Duodenal mucosa (tissue), 2 donors: ENCODE results near the gene RHOU.
"Not testable (repeated sequence)": the region's sequence is repeated elsewhere in the genome, so short reads cannot be mapped to it uniquely, and the experiment has no call there.

ENCODE experiments used
- H3K27ac ChIP-seq: one replicate; pipeline ENCODE4 v1.7.0; 2013; ENCODE audit warnings: low read depth, low read length
- H3K27me3 ChIP-seq, 2 donors: one replicate each; pipeline ENCODE4 v1.7.0; 2013; ENCODE audit warnings: low read length in 2 of 2, control low read depth in 1 of 2; ENCODE audit not compliant: insufficient read depth in 2 of 2, control insufficient read depth in 1 of 2
- H3K36me3 ChIP-seq, 2 donors: one replicate each; pipeline ENCODE4 v1.7.0; 2013; ENCODE audit warnings: low read length in 2 of 2, control low read depth in 1 of 2; ENCODE audit not compliant: insufficient read depth in 2 of 2, control insufficient read depth in 1 of 2
- H3K4me1 ChIP-seq, 2 donors: one replicate each; pipeline ENCODE4 v1.7.0; 2013; ENCODE audit warnings: low read length in 2 of 2, control low read depth in 1 of 2; ENCODE audit not compliant: insufficient read depth in 2 of 2, control insufficient read depth in 1 of 2
- H3K4me3 ChIP-seq, 2 donors: one replicate each; pipeline ENCODE4 v1.7.0; 2013; ENCODE audit warnings: low read length in 2 of 2, low read depth in 1 of 2
- H3K9ac ChIP-seq, 2 donors: one replicate each; pipeline ENCODE4 v1.7.0; 2013; ENCODE audit warnings: low read length in 2 of 2, low read depth in 1 of 2
- H3K9me3 ChIP-seq, 2 donors: one replicate each; pipeline ENCODE4 v1.7.0; 2013; ENCODE audit warnings: low read length in 2 of 2, control low read depth in 1 of 2; ENCODE audit not compliant: control insufficient read depth in 1 of 2

The RHOU gene

DNA sequence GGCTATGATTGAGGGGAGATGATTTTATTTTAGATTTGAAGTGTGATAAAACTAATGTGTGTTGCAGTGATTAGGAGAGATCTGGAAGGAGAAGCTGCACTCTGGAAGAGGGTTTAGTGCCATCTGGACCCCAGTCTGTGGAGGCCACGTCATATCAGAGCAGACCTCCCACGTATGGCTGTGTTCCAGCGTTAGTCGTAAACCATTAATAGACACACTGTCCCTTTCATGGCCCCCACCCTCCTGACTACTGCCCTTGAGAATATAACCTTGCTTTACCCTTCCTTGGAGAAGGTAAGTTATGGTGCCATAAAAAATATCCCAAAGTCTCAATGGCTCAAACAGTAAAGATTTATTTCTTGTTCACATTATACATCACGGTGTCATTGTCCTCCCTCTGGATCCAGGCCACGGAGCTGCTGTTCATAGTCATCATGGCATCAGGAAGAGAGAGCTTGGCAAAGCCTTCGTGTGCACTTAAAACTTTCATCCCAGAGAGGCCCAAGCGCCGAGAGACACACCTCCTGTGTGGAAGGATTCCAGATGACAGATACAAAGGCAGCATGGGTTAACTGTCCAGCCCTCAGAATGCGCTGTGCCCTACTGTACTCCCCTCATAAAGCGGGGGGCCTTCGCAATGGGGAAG is 33.2 kb downstream of the RHOU start:
- Histone ChIP-seq H3K4me3 (no peak overlapping the region), H3K9me3 (no peaks in the 10 kb centered on the region), H3K27me3 (no peaks in the 10 kb centered on the region), H3K27ac (no peak overlapping the region), H3K4me1 (peaks cover 4 to 11% of the 10 kb centered on the region in 2 donors), H3K36me3 (no peaks in the 10 kb centered on the region), H3K9ac (no peak overlapping the region)

DNA sequence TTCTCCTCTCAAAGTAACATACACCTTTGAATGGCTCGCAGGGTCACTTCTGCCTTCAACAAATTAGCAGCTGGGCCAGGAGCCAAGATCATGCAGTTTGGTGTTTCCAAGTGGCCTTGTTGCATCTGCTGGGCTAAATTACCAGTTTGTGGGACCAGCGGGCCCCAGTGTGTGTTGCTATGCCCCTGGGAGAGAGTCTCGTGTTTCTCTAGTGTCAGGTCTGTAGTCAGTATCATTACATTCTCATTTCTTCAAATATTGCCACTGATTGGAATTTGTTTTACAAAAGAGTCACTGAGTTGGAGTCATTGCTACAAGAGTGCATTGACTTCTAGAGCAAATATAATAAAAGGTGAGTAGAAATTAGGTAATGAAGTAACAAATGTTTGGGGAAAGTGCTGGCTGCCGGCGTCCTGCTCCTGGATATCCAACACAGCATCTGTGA is 35.5 kb downstream of the RHOU start:
- H3K9ac ChIP-seq: no peak overlapping the region
- peaks cover under 1 to 6% of the 10 kb centered on the region in 2 donors for H3K4me1 ChIP-seq
- H3K27me3 ChIP-seq: no peaks in the 10 kb centered on the region
- H3K9me3 ChIP-seq: no peaks in the 10 kb centered on the region
- no peak overlapping the region for H3K4me3 ChIP-seq
- no peak overlapping the region for H3K27ac ChIP-seq
- no peaks in the 10 kb centered on the region for H3K36me3 ChIP-seq

DNA sequence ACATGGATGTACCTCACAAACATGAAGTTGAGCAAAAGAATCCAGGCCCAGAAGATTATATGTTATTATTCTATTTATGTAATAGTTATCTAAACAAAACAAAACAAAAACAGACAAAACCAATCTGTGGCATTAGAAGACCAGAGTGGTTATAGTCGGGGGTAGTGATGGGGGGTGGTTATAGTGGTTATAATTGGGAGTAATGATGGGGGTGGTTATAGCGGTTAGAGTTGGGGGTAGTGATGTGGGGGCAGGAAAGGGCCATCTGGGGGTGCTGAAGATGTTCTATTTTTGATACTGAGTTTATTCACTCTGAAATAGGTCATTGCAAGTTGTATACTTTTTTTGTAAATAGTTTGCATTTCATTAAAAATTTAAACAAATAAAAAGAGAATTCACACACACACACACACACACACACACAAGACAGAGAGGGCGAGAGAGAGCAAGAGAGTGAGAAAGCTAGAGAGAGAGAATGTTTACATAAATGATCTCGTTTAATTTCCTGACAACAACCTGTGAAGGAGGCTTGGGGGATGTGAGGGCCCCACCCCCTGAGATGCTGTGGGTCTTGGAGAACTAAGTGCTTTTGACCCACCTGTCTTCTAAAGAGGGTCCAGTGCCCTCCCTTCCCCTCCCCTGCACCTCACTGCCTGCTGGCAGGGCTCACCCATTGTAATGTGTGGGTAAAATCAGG is 37.4 kb downstream of the RHOU start:
- peaks cover 0 to 5% of the 10 kb centered on the region in 2 donors for H3K4me1 ChIP-seq
- no peak overlapping the region for H3K27ac ChIP-seq
- no peaks in the 10 kb centered on the region for H3K9me3 ChIP-seq
- H3K27me3 ChIP-seq: no peaks in the 10 kb centered on the region
- H3K36me3 ChIP-seq: no peaks in the 10 kb centered on the region
- no peak overlapping the region for H3K4me3 ChIP-seq
- no peak overlapping the region for H3K9ac ChIP-seq

DNA sequence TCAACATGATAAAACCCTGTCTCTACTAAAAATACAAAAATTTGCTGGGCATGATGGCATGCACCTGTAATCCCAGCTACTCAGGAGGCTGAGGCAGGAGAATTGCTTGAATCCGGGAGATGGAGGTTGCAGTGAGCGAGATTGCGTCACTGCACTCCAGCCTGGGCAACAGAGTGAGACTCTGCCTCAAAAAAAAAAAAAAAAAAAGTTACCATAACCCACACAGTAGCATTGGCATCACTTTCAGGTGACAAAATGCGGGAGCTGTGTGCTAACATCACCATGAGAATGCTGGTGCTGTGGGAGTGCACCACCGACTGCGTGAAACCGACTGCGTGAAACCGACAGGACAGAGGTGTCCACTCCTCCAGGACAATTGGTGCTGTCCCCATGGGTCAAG is 40.7 kb downstream of the RHOU start:
- H3K36me3 ChIP-seq, H3K4me3 ChIP-seq, H3K27ac ChIP-seq, H3K4me1 ChIP-seq, H3K9me3 ChIP-seq, H3K27me3 ChIP-seq, H3K9ac ChIP-seq: not testable (repeated sequence)

DNA sequence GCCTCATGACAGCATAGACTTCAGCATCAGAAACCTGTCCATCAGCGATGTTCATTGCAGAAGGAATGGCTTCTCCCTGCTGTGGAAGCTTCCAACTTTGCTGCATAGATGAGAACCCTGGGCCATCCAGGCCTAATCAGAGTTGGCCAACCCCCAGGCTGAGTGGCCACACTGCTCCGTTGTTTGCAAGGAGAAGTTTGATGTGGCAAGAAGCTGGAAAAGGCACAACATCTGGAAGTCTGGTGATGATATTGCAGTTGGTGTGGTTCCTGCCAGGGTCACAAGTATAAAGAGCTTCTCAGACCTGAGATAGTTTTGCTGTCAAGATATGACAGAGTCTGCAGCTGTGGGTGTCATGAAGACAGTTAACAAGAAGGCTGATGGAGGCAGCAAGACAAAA is 41.2 kb downstream of the RHOU start:
- no peak overlapping the region for H3K9ac ChIP-seq
- H3K4me1 ChIP-seq: no peaks in the 10 kb centered on the region
- H3K27ac ChIP-seq: no peak overlapping the region
- H3K9me3 ChIP-seq: no peaks in the 10 kb centered on the region
- H3K36me3 ChIP-seq: no peaks in the 10 kb centered on the region
- no peaks in the 10 kb centered on the region for H3K27me3 ChIP-seq
- H3K4me3 ChIP-seq: no peak overlapping the region

DNA sequence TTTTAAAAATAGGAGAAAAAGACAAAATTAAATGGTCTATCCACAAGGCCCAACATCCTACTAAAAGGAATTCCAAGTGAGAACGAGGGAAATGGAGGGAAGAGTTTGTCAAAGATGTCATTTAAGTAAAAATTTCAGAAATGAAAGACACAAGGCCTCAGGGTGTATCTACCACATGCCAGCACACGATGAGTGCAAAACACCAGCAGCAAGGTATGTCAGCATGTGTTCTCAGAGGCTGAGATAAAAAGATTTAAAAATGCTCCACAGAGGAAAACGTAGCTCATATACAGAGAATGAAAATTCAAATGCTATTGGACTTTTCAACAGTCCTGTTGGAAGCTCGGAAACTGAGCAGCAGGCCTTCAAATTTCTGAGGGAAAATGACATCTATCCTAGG is 42.0 kb downstream of the RHOU start:
- H3K4me1 ChIP-seq: peaks cover 5 to 7% of the 10 kb centered on the region in 2 donors
- no peak overlapping the region for H3K9ac ChIP-seq
- H3K27ac ChIP-seq: no peak overlapping the region
- H3K4me3 ChIP-seq: no peak overlapping the region
- no peaks in the 10 kb centered on the region for H3K9me3 ChIP-seq
- no peaks in the 10 kb centered on the region for H3K36me3 ChIP-seq
- no peaks in the 10 kb centered on the region for H3K27me3 ChIP-seq

DNA sequence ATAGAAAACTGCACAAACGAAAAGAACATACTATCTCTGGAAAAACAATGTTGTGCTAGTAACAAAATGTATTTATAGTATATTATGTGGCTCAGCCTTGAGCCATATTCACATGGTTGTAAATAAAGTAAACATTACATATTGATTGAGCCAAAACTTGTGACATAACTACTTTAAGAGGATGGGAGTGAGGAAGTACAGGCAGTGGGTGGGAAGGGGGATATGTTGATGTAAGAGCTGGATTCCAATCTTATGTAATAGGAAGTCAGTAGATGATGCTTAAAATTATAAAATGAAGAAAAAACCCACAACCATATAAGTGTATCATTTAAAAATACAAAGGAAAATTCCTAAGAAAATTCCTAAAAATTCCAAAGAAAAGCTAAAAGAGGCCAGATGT is 42.7 kb downstream of the RHOU start:
- Histone ChIP-seq H3K4me1 (peaks cover 11 to 14% of the 10 kb centered on the region in 2 donors), H3K36me3 (no peaks in the 10 kb centered on the region), H3K27ac (no peak overlapping the region), H3K4me3 (no peak overlapping the region), H3K27me3 (no peaks in the 10 kb centered on the region), H3K9ac (no peak overlapping the region), H3K9me3 (no peaks in the 10 kb centered on the region)

DNA sequence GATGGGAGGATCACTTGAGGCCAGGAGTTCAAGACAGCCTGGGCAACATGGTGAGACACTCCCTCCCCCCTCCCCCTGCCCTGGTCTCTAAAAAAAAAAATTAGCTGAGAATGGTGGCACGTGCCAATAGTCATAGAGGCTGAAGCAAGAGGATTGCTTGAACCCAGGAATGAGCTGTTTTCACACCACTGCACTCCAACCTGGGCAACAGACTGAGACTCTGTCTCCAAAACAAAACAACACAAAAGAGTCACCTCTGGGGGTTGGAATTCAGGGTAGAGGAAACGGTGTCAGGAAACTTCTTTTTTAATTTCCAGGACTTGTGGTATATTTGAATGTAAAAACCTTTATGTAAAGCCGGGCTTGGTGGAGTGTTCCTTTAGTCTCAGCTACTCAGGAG is 43.2 kb downstream of the RHOU start:
- Histone ChIP-seq H3K9me3 (no peaks in the 10 kb centered on the region), H3K4me3 (no peak overlapping the region), H3K27ac (no peak overlapping the region), H3K9ac (no peak overlapping the region), H3K4me1 (peaks cover 14 to 17% of the 10 kb centered on the region in 2 donors), H3K27me3 (no peaks in the 10 kb centered on the region), H3K36me3 (no peaks in the 10 kb centered on the region)

DNA sequence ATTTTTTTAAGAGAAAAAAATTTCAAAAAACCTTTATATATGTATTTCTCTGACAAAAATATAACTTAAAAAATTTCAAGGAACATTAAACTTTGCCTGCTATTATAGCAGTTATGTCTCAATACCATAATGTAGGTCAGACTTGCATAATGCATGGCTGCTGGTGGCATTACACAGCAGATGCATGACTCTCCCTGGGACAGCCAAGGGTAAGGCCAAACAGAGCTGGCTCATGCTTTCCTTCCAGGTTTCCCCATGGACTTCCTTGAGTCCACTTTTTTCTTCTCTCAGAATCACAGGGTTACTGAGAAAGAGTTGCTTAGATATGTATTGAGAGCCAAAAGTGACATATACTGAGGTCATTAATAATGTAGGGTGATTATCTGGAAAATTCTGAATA is 43.7 kb downstream of the RHOU start:
- Histone ChIP-seq H3K27me3 (no peaks in the 10 kb centered on the region), H3K9me3 (no peaks in the 10 kb centered on the region), H3K4me3 (no peak overlapping the region), H3K4me1 (peaks cover 19 to 22% of the 10 kb centered on the region in 2 donors), H3K9ac (no peak overlapping the region), H3K36me3 (no peaks in the 10 kb centered on the region), H3K27ac (no peak overlapping the region)

DNA sequence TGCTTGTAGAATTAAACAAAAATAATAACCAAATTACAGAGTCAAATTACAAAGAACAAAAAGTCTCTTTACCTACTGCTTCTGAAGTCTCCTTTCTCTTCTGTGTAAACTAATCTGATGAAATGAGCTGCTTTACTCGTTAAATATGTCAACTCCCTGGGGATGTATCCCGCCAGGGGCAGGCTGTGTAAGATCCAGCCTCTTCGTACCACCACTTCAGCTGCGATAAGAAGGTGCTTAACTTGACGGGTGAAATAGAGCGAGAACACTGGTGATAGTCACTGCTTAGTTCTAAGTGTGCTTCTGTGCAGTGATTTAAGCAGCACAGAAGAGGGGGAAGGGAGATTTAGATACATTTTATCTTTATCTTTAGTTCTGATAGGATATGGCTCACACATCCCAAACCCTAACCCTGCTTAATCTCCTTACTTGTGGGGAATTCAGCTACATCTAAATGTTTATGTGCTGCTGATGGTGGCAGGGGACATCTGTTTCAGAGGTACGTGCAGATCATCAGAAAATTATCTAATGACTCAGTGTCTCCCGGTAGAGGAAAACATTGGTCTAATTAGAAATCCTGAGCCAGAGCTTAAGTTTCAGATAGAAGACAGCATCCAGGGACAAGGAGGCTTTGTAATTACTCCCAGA is 46.0 kb downstream of the RHOU start:
- H3K9me3 ChIP-seq: no peaks in the 10 kb centered on the region
- peak overlapping the region in 1 of 2 donors; percentile 49 for H3K9ac ChIP-seq
- H3K4me1 ChIP-seq: peaks cover 28 to 30% of the 10 kb centered on the region in 2 donors
- no peaks in the 10 kb centered on the region for H3K36me3 ChIP-seq
- no peak overlapping the region for H3K4me3 ChIP-seq
- no peaks in the 10 kb centered on the region for H3K27me3 ChIP-seq
- H3K27ac ChIP-seq: no peak overlapping the region
